Left colon (tissue), 2 donors: Measurements from ENCODE around the gene AKAP6. TPM values are rescaled to one million over a fixed set of nuclear protein-coding genes. Genes with fewer than 3 reads are reported as not detected.
"Not testable (repeated sequence)": the region's sequence is repeated elsewhere in the genome, so short reads cannot be mapped to it uniquely, and the experiment has no call there.

Experiments used
- ATAC-seq: fragments of 200-7000 bp; cut with Tn5 transposase; one replicate; pipeline ENCODE4 v1.9.1; 2020; ENCODE audit warnings: mild to moderate bottlenecking, moderate library complexity
- DNase-seq, 2 donors: peaks; one replicate each; pipeline ENCODE4 v3.0.0-alpha.2; 2020
- intact Hi-C, 2 donors: fragments of 100-400 bp; cut with DNase I in 1 of 2; cut with micrococcal nuclease in 1 of 2; formaldehyde crosslinking; loops; one replicate each; pipeline versions ENCODE4 v1.11.2 to v1.14.0; 2022; cut with DNase I, micrococcal nuclease
- total RNA-seq, 2 donors: library from RNA; stranded (reverse); fragmentation: NEBNext Ultra II Directional; extraction: Animal tissue kit (Norgen Biotek cat#: 25700); gene quantifications; one replicate each; pipeline ENCODE4 v1.2.1, GENCODE V29; 2021
- donor health status: DM: no; HTN: no; CAD: no.
- donor health status: DM: yes; HTN: yes; CAD: no.

Gene AKAP6
- total RNA-seq, 2 donors from 2014 or later, result 3.4 to 7.6 TPM

- DNase-seq (no peak), ATAC-seq (no peak)
- intact Hi-C loops, result no loop called here
Measured at GRCh38 chr14:32458720-32459119, 129.6 kb downstream of the AKAP6 start.

GRCh38 chr14:32460267-32460666 lies 131.2 kb downstream of the AKAP6 start:
- DNase-seq, result no peak
- no peak for ATAC-seq
- intact Hi-C loops, result loop anchor here in 1 of 2 donors (10.0 kb wide), 1 partner anchor 525 kb away; no protein-coding TSS in a partner anchor

DNA sequence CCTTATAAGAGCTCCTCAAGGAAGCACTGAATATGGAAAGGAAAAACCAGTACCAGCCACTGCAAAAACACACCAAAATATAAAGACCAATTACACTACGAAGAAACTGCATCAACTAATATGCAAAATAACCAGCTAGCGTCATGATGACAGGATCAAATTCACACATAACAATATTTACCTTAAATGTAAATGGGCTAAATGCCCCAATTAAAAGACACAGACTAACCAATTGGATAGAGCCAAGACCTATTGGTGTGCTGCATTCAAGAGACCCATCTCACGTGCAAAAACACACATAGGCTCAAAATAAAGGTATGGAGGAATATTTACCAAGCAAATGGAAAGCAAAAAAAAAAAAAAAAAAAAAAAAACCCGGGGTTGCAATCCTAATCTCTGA lies 133.5 kb downstream of the AKAP6 start:
- DNase-seq, ATAC-seq: not testable (repeated sequence)
- intact Hi-C loops, result loop anchor here in 1 of 2 donors (10.0 kb wide), 1 partner anchor 528 kb away; no protein-coding TSS in a partner anchor

DNA sequence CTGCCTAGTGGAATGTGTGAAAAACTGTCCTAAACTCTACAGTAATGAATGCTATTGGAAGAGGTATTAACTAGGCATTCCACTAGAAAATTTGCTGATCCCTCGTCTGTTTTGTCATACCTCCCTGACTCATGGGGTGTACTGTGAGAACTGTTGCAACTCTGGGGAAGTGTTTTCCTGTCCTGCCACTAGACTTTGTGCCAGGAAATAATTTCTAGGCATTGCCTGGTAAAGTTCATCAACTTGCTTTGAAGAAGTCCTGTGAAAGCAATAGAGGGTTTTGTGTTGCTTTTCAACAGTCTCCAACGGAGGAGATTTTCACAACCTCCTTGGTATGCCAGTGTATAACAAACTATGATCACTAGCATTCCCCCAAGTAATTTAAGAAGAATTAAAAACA lies 139.9 kb downstream of the AKAP6 start:
- DNase-seq (no peak), ATAC-seq (no peak)
- intact Hi-C loops, result loop anchor here in 1 of 2 donors (10.0 kb wide), 1 partner anchor 534 kb away; no protein-coding TSS in a partner anchor

GRCh38 chr14:32469388-32470160 lies 140.5 kb downstream of the AKAP6 start:
- intact Hi-C loops, result loop anchor here in 1 of 2 donors (10.0 kb wide), 2 partner anchors 395 to 535 kb away; partner anchors contain the start of gene ARHGAP5
- ATAC-seq (peak; percentile 64), DNase-seq (no peak)

GRCh38 chr14:32470161-32470715 lies 141.1 kb downstream of the AKAP6 start:
- DNase-seq, result no peak
- ATAC-seq, result no peak
- intact Hi-C loops, result loop anchor here in 1 of 2 donors (10.0 kb wide), 1 partner anchor 395 kb away; the partner anchor contains the start of gene ARHGAP5

DNA sequence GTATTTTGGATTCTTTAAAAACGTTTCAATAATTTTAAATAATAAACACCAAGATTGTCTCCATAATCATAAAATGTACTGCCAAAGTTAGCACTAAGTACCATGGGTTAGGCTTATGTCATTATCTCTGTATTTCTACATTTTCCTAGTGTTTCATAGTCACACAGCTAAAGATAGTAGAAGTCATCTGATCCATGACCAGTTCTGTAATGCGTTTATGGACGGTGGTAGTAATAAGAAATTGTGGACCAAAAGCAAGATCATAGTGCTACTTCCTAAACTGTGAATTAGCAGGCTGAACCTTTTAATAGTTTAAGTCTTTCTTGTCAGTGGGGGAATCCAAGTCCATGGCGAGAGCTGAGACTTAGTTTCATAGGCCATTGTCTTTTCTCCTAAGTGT lies 142.1 kb downstream of the AKAP6 start:
- DNase-seq (no peak), ATAC-seq (no peak)
- intact Hi-C loops, result loop anchor here in 1 of 2 donors (10.0 kb wide), 1 partner anchor 396 kb away; the partner anchor contains the start of gene ARHGAP5

DNA sequence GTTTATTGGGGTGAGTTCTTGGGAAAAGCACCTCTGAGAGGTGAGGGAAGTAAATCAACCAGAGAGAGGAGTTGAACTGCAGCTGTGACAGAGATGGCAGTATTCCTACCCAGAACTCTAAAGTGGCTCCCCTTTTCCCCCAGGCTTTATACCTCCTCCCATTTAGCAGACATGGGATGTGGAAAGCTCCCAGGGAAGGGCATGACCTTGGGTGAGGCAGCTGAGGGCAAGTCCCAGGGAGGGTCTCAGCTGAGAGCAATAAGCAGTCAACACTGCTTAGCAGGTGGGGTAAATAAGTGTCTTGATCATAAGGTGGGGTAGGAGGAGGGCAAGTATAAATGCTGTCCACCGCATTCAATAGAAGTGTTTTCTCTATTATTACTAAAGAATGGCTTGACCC lies 143.0 kb downstream of the AKAP6 start:
- intact Hi-C loops, result loop anchor here in 1 of 2 donors (10.0 kb wide), 1 partner anchor 397 kb away; the partner anchor contains the start of gene ARHGAP5
- DNase-seq, result no peak
- no peak for ATAC-seq

- no peak for ATAC-seq
- intact Hi-C loops, result loop anchor here in 1 of 2 donors (10.0 kb wide), 1 partner anchor 398 kb away; the partner anchor contains the start of gene ARHGAP5
- DNase-seq, result no peak
Measured at GRCh38 chr14:32472512-32473463, 143.7 kb downstream of the AKAP6 start.

- DNase-seq, result peak in 1 of 2 donors; percentile 38
- peak; percentile 41 for ATAC-seq
- intact Hi-C loops, result loop anchor here in 1 of 2 donors (10.0 kb wide), 1 partner anchor 399 kb away; the partner anchor contains the start of gene ARHGAP5
Measured at GRCh38 chr14:32473464-32473855, 144.4 kb downstream of the AKAP6 start.

DNA sequence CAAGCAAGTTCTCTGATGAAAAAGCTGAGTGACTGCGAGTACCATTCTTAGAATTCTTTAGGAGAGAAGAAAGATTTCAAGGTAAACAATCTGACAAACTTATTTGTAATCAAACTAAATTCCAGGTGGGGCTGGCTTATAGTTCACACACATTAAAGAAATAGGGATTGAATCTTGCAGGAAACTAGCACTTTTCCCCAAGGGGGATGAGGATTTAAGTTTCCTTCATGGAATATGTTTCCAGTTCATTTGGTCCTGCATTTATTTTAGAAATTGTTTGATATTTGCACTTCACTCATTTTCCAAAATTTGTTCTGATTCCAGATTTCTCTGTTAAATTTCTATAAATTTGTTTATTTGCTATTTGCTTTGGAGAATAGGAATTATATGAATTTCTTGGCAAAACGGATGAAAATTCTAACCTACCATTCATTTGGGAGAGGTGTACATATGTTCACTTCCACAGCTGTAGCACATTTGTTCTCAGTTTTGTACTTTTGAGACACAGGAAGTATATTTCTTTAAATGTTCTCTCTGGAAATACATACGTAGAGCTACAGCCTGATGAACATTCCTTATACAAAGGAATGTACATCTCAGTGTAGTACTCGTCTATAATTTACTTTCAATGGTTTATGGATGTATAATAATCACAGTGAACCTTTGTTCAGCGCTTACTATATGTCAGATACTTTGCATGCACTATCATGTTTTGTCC lies 145.5 kb downstream of the AKAP6 start:
- intact Hi-C loops, result loop anchor here in 1 of 2 donors (10.0 kb wide), 1 partner anchor 400 kb away; the partner anchor contains the start of gene ARHGAP5
- DNase-seq (no peak), ATAC-seq (no peak)

- DNase-seq (no peak), ATAC-seq (no peak)
- intact Hi-C loops, result loop anchor here in 1 of 2 donors (10.0 kb wide), 1 partner anchor 402 kb away; the partner anchor contains the start of gene ARHGAP5
Measured at GRCh38 chr14:32476532-32476931, 147.4 kb downstream of the AKAP6 start.

GRCh38 chr14:32477396-32477795 lies 148.3 kb downstream of the AKAP6 start:
- intact Hi-C loops, result loop anchor here in 1 of 2 donors (10.0 kb wide), 1 partner anchor 403 kb away; the partner anchor contains the start of gene ARHGAP5
- no peak for DNase-seq

GRCh38 chr14:32478050-32478449 lies 149.0 kb downstream of the AKAP6 start:
- ATAC-seq (no peak), DNase-seq (no peak)
- intact Hi-C loops, result loop anchor here in 1 of 2 donors (10.0 kb wide), 1 partner anchor 403 kb away; the partner anchor contains the start of gene ARHGAP5

More at GRCh38 chr14:32477396-32477795, 148.3 kb downstream of the AKAP6 start:
- no peak for ATAC-seq

DNA sequence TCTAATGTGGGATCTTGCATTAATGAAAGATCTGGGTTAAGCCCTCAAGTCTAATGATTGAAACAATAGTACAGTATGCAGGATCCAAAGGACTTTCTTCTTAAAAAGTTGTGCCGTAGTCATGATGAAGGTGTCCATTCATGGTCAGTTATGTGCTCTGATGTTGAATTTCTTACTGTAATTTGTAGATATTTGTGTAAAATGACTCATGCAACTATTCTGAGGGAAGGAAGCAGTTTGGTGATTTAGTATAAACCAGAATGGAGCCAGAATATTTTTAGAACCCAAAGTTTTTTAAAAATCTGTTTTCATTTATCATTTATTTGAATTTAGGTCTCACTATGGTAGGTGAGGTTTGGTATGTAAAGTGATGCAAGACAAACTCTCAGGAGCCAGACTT lies 151.2 kb downstream of the AKAP6 start:
- DNase-seq (no peak), ATAC-seq (no peak)
- intact Hi-C loops, result no loop called here

DNA sequence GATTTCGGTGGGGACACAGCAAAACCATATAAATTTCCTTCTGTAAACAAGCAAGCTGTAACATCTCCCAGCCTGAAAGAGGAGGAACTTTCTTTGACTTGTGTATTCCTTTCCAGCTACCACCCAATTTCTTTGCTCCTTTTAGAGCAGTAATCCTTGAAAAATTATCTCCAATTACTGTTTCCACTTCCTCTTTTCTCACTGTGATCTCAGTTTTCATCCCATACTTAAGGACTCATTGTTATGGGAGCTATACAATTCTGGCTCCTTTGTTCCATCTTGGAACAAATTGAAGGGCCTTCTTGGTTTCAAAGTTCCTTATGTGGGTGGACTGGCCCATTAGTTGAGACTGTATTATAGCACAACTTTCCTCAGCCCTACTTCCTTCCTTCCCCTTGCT lies 152.6 kb downstream of the AKAP6 start:
- intact Hi-C loops, result no loop called here
- ATAC-seq, result no peak
- DNase-seq, result no peak

GRCh38 chr14:32491416-32492016 lies 162.4 kb downstream of the AKAP6 start:
- ATAC-seq (no peak), DNase-seq (no peak)
- intact Hi-C loops, result no loop called here
